Umbilical cord (tissue), 2 donors: ENCODE data around the gene AMPD3. TPM values are rescaled to one million over a fixed set of nuclear protein-coding genes. Genes with fewer than 3 reads are reported as not detected.
A peak's percentile ranks its signal among the peaks of the same experiment; 100 is the strongest.

ENCODE experiments used
- DNase-seq: peaks from one replicate; pipeline ENCODE4 v3.0.0-alpha.2; 2015; ENCODE audit warnings: low spot score
- total RNA-seq: library from RNA; depleted of rRNA; stranded (reverse); fragments of >200 nt; gene quantifications from one replicate; pipeline ENCODE4 v1.2.3, GENCODE V29; 2014; ENCODE audit warnings: low replicate concordance; ENCODE audit not compliant: insufficient read depth

AMPD3 gene
- total RNA-seq, 1 donor from 2014 or later: 6.0 TPM

GRCh38 chr11:10503221-10503620 lies 48.2 kb downstream of the AMPD3 start:
- peak; percentile 7 for DNase-seq

- DNase-seq: peak; percentile 9
These were observed 48.9 kb downstream of the AMPD3 start for GRCh38 chr11:10503777-10504480.

- DNase-seq: no peak
These were observed 49.4 kb downstream of the AMPD3 start for GRCh38 chr11:10504490-10504889.

GRCh38 chr11:10505278-10506007 lies 50.4 kb downstream of the AMPD3 start:
- no peak for DNase-seq

GRCh38 chr11:10506008-10506370 lies 50.9 kb downstream of the AMPD3 start:
- no peak for DNase-seq

- DNase-seq: no peak
These were observed 56.1 kb downstream of the AMPD3 start for GRCh38 chr11:10511181-10511621.

- peak; percentile 26 for DNase-seq
These were observed 59.1 kb downstream of the AMPD3 start for GRCh38 chr11:10514202-10514601.

- peak; percentile 9 for DNase-seq
These were observed 59.6 kb downstream of the AMPD3 start for GRCh38 chr11:10514709-10515108.

GRCh38 chr11:10515418-10515817 lies 60.4 kb downstream of the AMPD3 start:
- DNase-seq: no peak

- DNase-seq: no peak
These were observed 63.1 kb downstream of the AMPD3 start for GRCh38 chr11:10518123-10518522.

GRCh38 chr11:10518891-10519290 lies 63.8 kb downstream of the AMPD3 start:
- no peak for DNase-seq

- no peak for DNase-seq
These were observed 64.6 kb downstream of the AMPD3 start for GRCh38 chr11:10519630-10520029.

GRCh38 chr11:10520562-10520961 lies 65.5 kb downstream of the AMPD3 start:
- no peak for DNase-seq

- no peak for DNase-seq
These were observed 67.2 kb downstream of the AMPD3 start for GRCh38 chr11:10522276-10522675.

- peak; percentile 43 for DNase-seq
These were observed 67.9 kb downstream of the AMPD3 start for GRCh38 chr11:10522921-10523320.

- peak; percentile 15 for DNase-seq
These were observed 69.4 kb downstream of the AMPD3 start for GRCh38 chr11:10524471-10524870.

GRCh38 chr11:10526974-10527918 lies 72.2 kb downstream of the AMPD3 start:
- no peak for DNase-seq

GRCh38 chr11:10528121-10528520 lies 73.1 kb downstream of the AMPD3 start:
- DNase-seq: peak; percentile 23

- no peak for DNase-seq
These were observed 74.2 kb downstream of the AMPD3 start for GRCh38 chr11:10529279-10529678.

- DNase-seq: no peak
These were observed 77.5 kb downstream of the AMPD3 start for GRCh38 chr11:10532526-10532925.

- no peak for DNase-seq
These were observed 78.3 kb downstream of the AMPD3 start for GRCh38 chr11:10533323-10533722.

GRCh38 chr11:10534316-10534715 lies 79.3 kb downstream of the AMPD3 start:
- no peak for DNase-seq
